D721Med (cell line): ENCODE results near the gene TYRO3.

Source experiments
- DNase-seq: peaks from one replicate; pipeline ENCODE4 v3.0.0; 2011; ENCODE audit warnings: low spot score; ENCODE audit not compliant: insufficient read length
- FAIRE-seq: peaks from 2 replicates; lab custom pipeline; 2011; peaks lifted over from hg19 to GRCh38; lab: Jason Lieb, UNC
- TF ChIP-seq, protein P1 (sequence below): IDR thresholded peaks from 2 replicates; pipeline ENCODE4 v1.5.1; 2012; ENCODE audit warnings: mild to moderate bottlenecking, control low read depth; ENCODE audit not compliant: insufficient read depth; ENCODE audit errors: missing control alignments

Gene TYRO3

DNA sequence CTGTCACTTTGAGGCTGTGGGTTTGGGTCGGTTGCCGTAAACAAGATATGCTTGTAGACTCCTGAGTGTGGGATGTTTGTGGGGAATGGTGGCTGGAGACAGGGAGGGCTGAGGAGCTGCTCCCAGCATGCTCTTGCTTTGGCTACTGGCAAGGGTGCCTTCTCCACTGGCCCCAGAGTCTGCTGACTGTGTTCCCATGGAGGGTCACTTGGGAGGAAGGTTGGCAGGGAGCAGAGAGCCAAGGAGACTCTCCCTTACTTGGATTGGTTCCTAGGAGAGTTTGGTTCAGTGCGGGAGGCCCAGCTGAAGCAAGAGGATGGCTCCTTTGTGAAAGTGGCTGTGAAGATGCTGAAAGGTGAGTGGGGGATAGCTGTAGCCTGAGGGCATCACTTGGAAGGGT is 11.8 kb downstream of the TYRO3 start:
- FAIRE-seq (no peak), DNase-seq (no peak)
- TF ChIP-seq, protein P1, sequence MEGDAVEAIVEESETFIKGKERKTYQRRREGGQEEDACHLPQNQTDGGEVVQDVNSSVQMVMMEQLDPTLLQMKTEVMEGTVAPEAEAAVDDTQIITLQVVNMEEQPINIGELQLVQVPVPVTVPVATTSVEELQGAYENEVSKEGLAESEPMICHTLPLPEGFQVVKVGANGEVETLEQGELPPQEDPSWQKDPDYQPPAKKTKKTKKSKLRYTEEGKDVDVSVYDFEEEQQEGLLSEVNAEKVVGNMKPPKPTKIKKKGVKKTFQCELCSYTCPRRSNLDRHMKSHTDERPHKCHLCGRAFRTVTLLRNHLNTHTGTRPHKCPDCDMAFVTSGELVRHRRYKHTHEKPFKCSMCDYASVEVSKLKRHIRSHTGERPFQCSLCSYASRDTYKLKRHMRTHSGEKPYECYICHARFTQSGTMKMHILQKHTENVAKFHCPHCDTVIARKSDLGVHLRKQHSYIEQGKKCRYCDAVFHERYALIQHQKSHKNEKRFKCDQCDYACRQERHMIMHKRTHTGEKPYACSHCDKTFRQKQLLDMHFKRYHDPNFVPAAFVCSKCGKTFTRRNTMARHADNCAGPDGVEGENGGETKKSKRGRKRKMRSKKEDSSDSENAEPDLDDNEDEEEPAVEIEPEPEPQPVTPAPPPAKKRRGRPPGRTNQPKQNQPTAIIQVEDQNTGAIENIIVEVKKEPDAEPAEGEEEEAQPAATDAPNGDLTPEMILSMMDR, result no peak

DNA sequence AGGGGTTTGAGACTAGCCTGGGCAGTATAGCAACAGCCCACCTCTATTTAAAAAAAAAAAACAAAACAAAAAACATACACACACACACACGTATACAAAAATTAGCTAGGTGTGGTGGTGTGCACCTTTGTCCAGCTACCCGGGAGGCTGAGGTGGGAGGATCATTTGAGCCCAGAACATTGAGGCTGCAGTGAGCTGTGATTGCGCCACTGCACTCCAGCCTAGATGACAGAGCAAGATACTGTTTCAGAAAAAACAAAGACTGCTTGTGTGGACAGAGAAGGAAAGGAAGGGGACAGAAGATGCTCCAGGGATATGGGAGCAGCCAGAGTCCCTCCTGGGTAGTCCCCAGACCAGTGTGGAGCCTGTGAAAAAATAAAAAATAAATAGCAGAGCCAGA is 12.9 kb downstream of the TYRO3 start:
- DNase-seq (no peak), FAIRE-seq (no peak)
- TF ChIP-seq, protein P1, result no peak

DNA sequence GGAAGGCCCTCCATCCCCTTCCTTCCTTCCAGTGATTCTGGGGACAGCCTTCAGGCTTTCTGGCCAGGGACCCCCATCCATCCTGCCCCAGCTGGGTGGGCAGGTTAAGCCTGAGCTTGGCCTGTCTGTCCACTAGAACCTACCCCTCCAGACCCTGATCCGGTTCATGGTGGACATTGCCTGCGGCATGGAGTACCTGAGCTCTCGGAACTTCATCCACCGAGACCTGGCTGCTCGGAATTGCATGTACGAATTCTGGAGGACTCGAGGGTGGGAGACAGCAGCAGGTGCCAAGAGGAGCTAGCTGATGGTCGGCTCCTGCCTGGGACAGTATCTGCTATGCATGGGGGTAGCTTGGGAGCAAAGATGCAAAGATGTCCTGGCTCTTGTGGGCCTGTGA is 13.9 kb downstream of the TYRO3 start:
- TF ChIP-seq, protein P1, result no peak
- no peak for FAIRE-seq
- DNase-seq, result no peak

- FAIRE-seq (no peak), DNase-seq (no peak)
- TF ChIP-seq, protein P1, result no peak
Observed at GRCh38 chr15:41573396-41573795, 14.4 kb downstream of the TYRO3 start.

DNA sequence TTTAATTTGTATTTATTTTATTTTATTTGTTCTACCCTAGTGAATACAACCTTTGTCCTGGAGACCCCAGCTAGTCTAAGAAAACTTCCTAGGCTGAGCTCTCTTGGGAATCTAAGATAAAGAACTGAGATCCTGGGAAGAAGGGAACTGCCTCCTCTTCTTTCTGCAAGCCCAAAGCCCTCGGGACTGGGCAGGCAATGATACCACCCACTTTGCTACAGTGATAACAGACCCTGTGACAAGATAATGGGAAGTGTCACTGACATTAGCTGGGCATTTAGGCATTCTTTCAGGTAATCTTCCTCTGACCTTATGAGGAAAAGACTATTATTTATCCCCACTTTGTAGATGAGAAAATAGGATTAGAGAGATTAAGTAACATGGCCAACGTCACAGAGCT is 15.1 kb downstream of the TYRO3 start:
- DNase-seq (no peak), FAIRE-seq (no peak)
- TF ChIP-seq, protein P1, result no peak

GRCh38 chr15:41575282-41575681 is 16.3 kb downstream of the TYRO3 start:
- no peak for FAIRE-seq
- DNase-seq, result no peak
- TF ChIP-seq, protein P1, result no peak

DNA sequence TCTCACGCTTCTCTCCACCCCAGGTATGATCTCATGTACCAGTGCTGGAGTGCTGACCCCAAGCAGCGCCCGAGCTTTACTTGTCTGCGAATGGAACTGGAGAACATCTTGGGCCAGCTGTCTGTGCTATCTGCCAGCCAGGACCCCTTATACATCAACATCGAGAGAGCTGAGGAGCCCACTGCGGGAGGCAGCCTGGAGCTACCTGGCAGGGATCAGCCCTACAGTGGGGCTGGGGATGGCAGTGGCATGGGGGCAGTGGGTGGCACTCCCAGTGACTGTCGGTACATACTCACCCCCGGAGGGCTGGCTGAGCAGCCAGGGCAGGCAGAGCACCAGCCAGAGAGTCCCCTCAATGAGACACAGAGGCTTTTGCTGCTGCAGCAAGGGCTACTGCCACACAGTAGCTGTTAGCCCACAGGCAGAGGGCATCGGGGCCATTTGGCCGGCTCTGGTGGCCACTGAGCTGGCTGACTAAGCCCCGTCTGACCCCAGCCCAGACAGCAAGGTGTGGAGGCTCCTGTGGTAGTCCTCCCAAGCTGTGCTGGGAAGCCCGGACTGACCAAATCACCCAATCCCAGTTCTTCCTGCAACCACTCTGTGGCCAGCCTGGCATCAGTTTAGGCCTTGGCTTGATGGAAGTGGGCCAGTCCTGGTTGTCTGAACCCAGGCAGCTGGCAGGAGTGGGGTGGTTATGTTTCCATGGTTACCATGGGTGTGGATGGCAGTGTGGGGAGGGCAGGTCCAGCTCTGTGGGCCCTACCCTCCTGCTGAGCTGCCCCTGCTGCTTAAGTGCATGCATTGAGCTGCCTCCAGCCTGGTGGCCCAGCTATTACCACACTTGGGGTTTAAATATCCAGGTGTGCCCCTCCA is 19.1 kb downstream of the TYRO3 start:
- FAIRE-seq (no peak), DNase-seq (no peak)
- TF ChIP-seq, protein P1, result no peak
